DOHH2 (cell line): Measurements from ENCODE around the gene MS4A7.

Source experiments
- H3F3A ChIP-seq: fragments of 200-600 bp; sonication (generic), shearing (Covaris generic); 2 replicates; pipeline ENCODE4 v1.6.0; 2016; ENCODE audit warnings: antibody characterized with exemption, mild to moderate bottlenecking; ENCODE audit not compliant: control insufficient read depth, insufficient read depth
- H3K27ac ChIP-seq: fragments of 200-600 bp; sonication (generic); 2 replicates; pipeline ENCODE4 v1.5.1; 2014; ENCODE audit warnings: low read depth, mild to moderate bottlenecking, low read length, moderate library complexity
- H3K27me3 ChIP-seq: fragments of 200-600 bp; sonication (generic); 2 replicates; pipeline ENCODE4 v1.6.1; 2014; ENCODE audit warnings: mild to moderate bottlenecking, low read length, mixed read lengths; ENCODE audit not compliant: control insufficient read depth
- H3K36me3 ChIP-seq: fragments of 200-600 bp; sonication (generic); 2 replicates; pipeline ENCODE4 v1.6.1; 2014; ENCODE audit warnings: mild to moderate bottlenecking, low read length, moderate library complexity, mixed read lengths; ENCODE audit not compliant: control insufficient read depth
- H3K4me1 ChIP-seq: fragments of 200-600 bp; sonication (generic); 2 replicates; pipeline ENCODE4 v1.6.1; 2014; ENCODE audit warnings: mild to moderate bottlenecking, low read length, mixed read lengths; ENCODE audit not compliant: control insufficient read depth
- H3K4me2 ChIP-seq: fragments of 200-600 bp; sonication (generic); 2 replicates; pipeline ENCODE4 v1.6.0; 2014; ENCODE audit warnings: mild to moderate bottlenecking, low read length, moderate library complexity
- H3K4me3 ChIP-seq: fragments of 200-600 bp; sonication (generic); 2 replicates; pipeline ENCODE4 v1.5.1; 2014; ENCODE audit warnings: mild to moderate bottlenecking, low read length, mixed read lengths
- H3K79me2 ChIP-seq: fragments of 200-600 bp; sonication (generic); 2 replicates; pipeline ENCODE4 v1.6.1; 2014; ENCODE audit warnings: mild to moderate bottlenecking, low read length, mixed read lengths; ENCODE audit not compliant: control insufficient read depth
- H3K9me2 ChIP-seq: fragments of 200-600 bp; sonication (generic); replicated peaks from 2 replicates; pipeline ENCODE4 v1.6.1; 2014; ENCODE audit warnings: mild to moderate bottlenecking, low read length, mixed read lengths; ENCODE audit not compliant: control insufficient read depth
- H3K9me3 ChIP-seq: fragments of 200-600 bp; sonication (generic); 2 replicates; pipeline ENCODE4 v1.6.1; 2014; ENCODE audit warnings: antibody characterized with exemption, low read length, mixed read lengths; ENCODE audit not compliant: control insufficient read depth, insufficient read depth
- H4K20me1 ChIP-seq: fragments of 200-600 bp; sonication (generic); 2 replicates; pipeline ENCODE4 v1.6.0; 2014; ENCODE audit warnings: low read depth, mild to moderate bottlenecking, antibody characterized with exemption, low read length, moderate library complexity; ENCODE audit not compliant: control insufficient read depth, insufficient read depth
- EZH2phosphoT487 ChIP-seq: fragments of 200-600 bp; sonication (generic); IDR thresholded peaks from 2 replicates; pipeline ENCODE4 v1.6.1; 2017; ENCODE audit warnings: borderline replicate concordance, mild to moderate bottlenecking, antibody characterized with exemption, low read length, moderate library complexity, mixed read lengths
- TF ChIP-seq, protein P1 (sequence below): fragments of 200-600 bp; sonication (generic); IDR thresholded peaks from one replicate; pipeline ENCODE4 v1.5.1; 2014; ENCODE audit warnings: antibody characterized with exemption, mild to moderate bottlenecking, low read depth, low read length; ENCODE audit not compliant: poor library complexity, severe bottlenecking

MS4A7 gene

GRCh38 chr11:60367896-60368295 is 10.4 kb upstream of the MS4A7 start:
- H3F3A ChIP-seq, result no peaks in the 10 kb centered on the region
- H3K9me2 ChIP-seq, result no peaks in the 10 kb centered on the region
- no peaks in the 10 kb centered on the region for H3K79me2 ChIP-seq
- H3K4me2 ChIP-seq, result no peak overlapping the region
- H3K4me3 ChIP-seq, result no peak overlapping the region
- H3K36me3 ChIP-seq, result 0 out of 2 replicates have a peak, but pooled peaks cover 3% of the 10 kb centered on the region
- no peaks in the 10 kb centered on the region for H4K20me1 ChIP-seq
- no peak overlapping the region for H3K27ac ChIP-seq
- TF ChIP-seq, protein P1, sequence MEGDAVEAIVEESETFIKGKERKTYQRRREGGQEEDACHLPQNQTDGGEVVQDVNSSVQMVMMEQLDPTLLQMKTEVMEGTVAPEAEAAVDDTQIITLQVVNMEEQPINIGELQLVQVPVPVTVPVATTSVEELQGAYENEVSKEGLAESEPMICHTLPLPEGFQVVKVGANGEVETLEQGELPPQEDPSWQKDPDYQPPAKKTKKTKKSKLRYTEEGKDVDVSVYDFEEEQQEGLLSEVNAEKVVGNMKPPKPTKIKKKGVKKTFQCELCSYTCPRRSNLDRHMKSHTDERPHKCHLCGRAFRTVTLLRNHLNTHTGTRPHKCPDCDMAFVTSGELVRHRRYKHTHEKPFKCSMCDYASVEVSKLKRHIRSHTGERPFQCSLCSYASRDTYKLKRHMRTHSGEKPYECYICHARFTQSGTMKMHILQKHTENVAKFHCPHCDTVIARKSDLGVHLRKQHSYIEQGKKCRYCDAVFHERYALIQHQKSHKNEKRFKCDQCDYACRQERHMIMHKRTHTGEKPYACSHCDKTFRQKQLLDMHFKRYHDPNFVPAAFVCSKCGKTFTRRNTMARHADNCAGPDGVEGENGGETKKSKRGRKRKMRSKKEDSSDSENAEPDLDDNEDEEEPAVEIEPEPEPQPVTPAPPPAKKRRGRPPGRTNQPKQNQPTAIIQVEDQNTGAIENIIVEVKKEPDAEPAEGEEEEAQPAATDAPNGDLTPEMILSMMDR, result no peak
- TF ChIP-seq EZH2phosphoT487, result no peak
- H3K27me3 ChIP-seq, result no peaks in the 10 kb centered on the region
- peaks cover 41% of the 10 kb centered on the region for H3K4me1 ChIP-seq
- peaks cover 14% of the 10 kb centered on the region; the same call in 1 of the 2 replicates for H3K9me3 ChIP-seq

DNA sequence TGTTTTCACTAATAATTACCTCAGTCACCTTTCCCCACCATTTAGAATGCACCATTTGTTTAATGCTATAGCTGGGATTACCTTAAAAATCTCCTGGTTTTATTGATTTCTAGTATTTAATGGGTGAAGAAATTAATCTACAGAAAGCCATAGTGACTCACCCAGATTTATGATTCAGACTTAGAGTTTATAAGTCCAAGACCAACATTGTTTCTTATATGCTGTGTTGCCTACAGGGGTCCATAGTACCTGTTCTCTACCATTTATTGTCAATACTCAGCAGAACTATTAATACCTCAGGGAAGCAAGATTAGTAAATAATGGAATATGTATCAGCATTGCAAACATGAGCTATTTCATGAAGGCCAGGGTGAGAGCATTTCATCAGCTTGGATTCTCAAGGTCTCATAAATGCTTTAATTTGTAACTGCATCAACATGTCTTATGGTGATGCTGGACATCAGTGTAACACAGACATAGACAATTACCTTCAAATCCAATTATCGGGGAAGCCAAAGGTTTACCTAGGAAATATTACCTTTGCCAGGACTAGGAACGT is 8.0 kb upstream of the MS4A7 start:
- Histone ChIP-seq H3K4me2 (no peak overlapping the region), H3K9me2 (no peaks in the 10 kb centered on the region)
- TF ChIP-seq, protein P1, result no peak
- no peak for TF ChIP-seq EZH2phosphoT487

GRCh38 chr11:60370811-60371298 is 7.5 kb upstream of the MS4A7 start:
- H4K20me1 ChIP-seq, result no peaks in the 10 kb centered on the region
- H3K27ac ChIP-seq, result no peak overlapping the region
- H3K36me3 ChIP-seq, result no peaks in the 10 kb centered on the region
- no peaks in the 10 kb centered on the region for H3K9me2 ChIP-seq
- no peak overlapping the region for H3K4me2 ChIP-seq
- TF ChIP-seq, protein P1, result no peak
- TF ChIP-seq EZH2phosphoT487, result no peak
- H3K4me1 ChIP-seq, result peaks cover 13% of the 10 kb centered on the region
- H3K79me2 ChIP-seq, result no peaks in the 10 kb centered on the region
- no peaks in the 10 kb centered on the region for H3F3A ChIP-seq
- H3K27me3 ChIP-seq, result no peaks in the 10 kb centered on the region
- H3K4me3 ChIP-seq, result no peak overlapping the region
- peaks cover 11% of the 10 kb centered on the region; the same call in 1 of the 2 replicates for H3K9me3 ChIP-seq

More for the DNA sequence above, 8.0 kb upstream of the MS4A7 start:
- Histone ChIP-seq H4K20me1 (no peaks in the 10 kb centered on the region), H3K27me3 (no peaks in the 10 kb centered on the region), H3K4me3 (no peak overlapping the region), H3K4me1 (peaks cover 16% of the 10 kb centered on the region), H3K27ac (no peak overlapping the region), H3K79me2 (no peaks in the 10 kb centered on the region), H3K9me3 (peaks cover 11% of the 10 kb centered on the region; the same call in 1 of the 2 replicates), H3K36me3 (0 out of 2 replicates have a peak, but pooled peaks cover under 1% of the 10 kb centered on the region), H3F3A (no peaks in the 10 kb centered on the region)
